CD4-positive, alpha-beta T cell treated with Interleukin-6 for 4 hours (primary cell): Measurements from ENCODE around the gene NPM1.

Experiments
- DNase-seq: peaks from one replicate; pipeline ENCODE4 v3.0.0-alpha.2; 2020; ENCODE audit warnings: mixed read lengths

Gene NPM1

DNA sequence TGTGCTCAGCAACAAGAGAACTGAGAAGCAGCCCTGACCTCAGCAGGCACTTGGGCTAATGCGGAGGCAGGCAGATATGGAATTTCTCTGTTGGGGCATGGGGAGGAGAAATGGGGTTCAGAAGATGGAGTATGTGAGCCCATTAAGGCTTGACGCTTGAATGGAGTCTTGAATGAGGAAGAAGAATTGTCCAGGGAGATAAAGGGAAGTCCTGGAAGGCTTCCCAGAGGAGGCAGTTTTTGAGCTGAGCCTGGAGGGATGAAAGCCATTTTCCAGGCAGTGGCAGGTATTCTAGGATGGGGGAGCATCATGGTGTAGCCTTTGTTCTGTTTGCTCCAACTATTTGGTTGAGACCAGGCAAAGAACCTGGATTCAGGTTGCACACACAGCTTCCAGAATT lies 66.3 kb downstream of the NPM1 start:
- no peak for DNase-seq

DNA sequence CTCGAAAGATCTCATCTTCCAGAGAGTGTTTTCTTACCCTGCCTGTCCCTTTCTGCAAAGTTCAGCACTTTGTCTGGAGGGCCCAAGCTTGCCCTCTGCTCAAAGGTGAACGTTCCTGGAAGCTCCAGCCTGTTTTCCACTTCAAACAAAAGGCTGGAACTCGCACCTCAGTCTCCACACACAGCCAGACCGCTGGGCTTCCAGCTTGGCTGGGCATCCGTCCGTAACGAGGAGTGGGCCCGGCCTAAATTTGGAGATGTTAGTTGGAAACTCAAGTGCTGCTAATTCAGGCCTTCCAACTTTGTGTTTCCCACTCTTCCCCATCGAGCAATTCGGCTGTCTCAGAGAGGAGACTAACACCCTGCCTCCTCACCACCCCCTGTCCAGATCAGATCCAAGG lies 66.9 kb downstream of the NPM1 start:
- no peak for DNase-seq

DNA sequence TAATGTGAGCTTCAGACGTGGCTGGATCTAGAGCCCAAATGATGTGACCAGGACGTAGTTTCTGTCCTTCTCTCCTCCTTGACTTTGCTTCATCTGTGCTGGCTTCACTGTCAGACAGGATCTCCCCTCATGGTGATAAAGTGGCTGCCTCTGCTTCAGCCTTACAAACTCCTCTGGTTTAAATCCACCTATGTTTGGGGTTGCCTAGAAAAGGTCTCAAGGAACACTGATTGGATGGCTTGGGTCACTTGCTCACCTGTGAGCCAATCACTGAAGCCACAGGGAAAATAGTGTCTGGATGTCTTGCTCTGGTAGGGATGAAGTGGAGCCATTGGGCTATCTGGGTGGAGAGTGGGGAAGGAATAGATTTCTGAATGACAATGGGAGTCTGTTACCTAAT lies 67.9 kb downstream of the NPM1 start:
- no peak for DNase-seq

DNA sequence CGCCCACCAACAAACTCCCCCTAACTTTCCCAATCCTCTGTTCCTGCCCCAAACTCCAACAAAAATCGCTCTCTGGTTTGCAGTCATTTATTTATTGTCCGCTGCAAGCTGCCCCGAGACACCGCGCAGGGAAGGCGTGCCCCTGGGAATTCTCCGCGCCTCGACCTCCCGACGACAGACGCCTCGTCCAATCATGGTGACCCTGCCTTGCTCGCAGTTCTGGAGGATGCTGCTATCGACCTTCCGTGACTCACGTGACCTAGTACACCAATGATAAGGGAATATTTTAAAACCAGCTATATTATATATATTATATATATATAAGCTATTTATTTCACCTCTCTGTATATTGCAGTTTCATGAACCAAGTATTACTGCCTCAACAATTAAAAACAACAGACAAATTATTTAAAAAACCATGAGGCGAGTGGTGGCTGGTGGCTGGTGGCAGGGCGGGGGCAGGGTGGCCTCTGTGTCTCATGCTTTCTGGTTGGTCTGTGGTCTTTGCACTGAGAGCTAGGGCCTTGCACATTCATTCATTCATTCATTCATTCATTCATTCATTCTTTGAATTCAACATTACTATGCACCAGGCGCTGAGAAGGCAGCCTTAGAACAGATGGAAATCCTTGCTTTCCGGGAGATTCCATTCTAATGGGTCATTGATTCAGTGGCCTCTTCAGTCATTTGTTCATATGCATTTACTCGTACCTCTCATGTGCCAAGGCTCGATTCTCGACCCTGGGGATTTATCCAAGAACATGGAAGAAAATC lies 69.7 kb downstream of the NPM1 start:
- no peak for DNase-seq

DNA sequence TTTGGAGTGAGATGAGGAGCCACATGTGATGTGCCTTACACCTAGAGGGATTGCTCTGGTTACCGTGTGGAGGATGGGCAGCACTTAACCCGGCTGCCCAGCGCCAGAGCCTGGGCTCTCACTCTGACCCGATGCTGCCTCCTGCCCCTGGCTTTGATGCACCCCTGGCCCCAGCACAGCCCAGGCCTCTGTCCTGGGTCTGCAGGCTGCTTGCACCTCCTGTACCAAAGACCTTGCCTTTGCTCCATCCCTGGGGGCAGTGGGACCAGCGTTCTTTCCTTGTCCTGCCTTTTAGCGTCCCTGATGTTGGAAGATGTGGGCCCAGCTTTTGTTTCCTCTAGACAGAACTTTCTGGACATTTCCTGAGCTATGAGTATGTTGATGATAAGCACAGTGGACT lies 72.2 kb downstream of the NPM1 start:
- DNase-seq, result no peak
